RWPE2 (cell line): ENCODE data around the gene LIPC.

Experiments
- ATAC-seq: fragments of 200-7000 bp; cut with Tn5 transposase; 3 replicates; pipeline ENCODE4 v1.9.1; 2021; ENCODE audit warnings: low read depth
- DNase-seq: peaks from one replicate; pipeline ENCODE4 v3.0.0-alpha.2; 2020; ENCODE audit warnings: low spot score
- H3K27ac ChIP-seq: fragments of 450-650 bp; 2 replicates; pipeline ENCODE4 v1.5.1; 2017; ENCODE audit warnings: mild to moderate bottlenecking; ENCODE audit not compliant: poor library complexity, severe bottlenecking
- H3K27me3 ChIP-seq: fragments of 250-450 bp; sonication (Bioruptor Pico); 2 replicates; pipeline ENCODE4 v1.5.1; 2021; ENCODE audit warnings: mild to moderate bottlenecking, moderate library complexity; ENCODE audit not compliant: insufficient read depth, poor library complexity, severe bottlenecking
- H3K36me3 ChIP-seq: fragments of 250-450 bp; sonication (Bioruptor Pico); 2 replicates; pipeline ENCODE4 v1.5.1; 2020; ENCODE audit warnings: low read depth, mild to moderate bottlenecking, moderate library complexity
- H3K4me1 ChIP-seq: fragments of 250-450 bp; sonication (Bioruptor Pico); 2 replicates; pipeline ENCODE4 v1.5.1; 2021; ENCODE audit warnings: mild to moderate bottlenecking, moderate library complexity; ENCODE audit not compliant: insufficient read depth, poor library complexity, severe bottlenecking
- H3K4me3 ChIP-seq: fragments of 250-450 bp; sonication (Bioruptor Pico); 2 replicates; pipeline ENCODE4 v1.5.1; 2021; ENCODE audit warnings: mild to moderate bottlenecking, moderate library complexity; ENCODE audit not compliant: severe bottlenecking
- H3K9me3 ChIP-seq: fragments of 250-450 bp; sonication (Bioruptor Pico); 2 replicates; pipeline ENCODE4 v1.5.1; 2021; ENCODE audit warnings: mild to moderate bottlenecking, moderate library complexity; ENCODE audit not compliant: severe bottlenecking
- TF ChIP-seq, protein P1 (sequence below): fragments of 450-650 bp; IDR thresholded peaks from one replicate; pipeline ENCODE4 v1.5.1; 2017; ENCODE audit warnings: mild to moderate bottlenecking, moderate library complexity; ENCODE audit not compliant: poor library complexity, severe bottlenecking

LIPC gene

DNA sequence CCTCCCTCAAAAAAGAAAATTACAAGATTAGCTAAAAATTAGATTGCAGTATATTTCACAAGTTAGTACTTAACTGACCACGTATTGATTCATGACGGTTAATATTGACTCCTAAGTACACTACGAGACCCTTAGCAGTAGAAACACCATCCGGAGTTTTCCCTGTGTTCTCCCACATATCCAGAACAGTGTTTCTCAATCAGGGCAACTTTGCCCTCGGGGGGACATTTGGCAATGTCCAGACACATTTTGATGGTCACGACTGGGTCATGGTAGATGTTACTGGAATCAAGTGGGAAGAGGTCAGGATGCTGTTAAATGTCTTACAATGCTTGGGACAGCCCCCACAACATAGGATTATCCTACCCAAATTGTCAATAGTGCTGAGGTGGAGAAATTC, 40.7 kb upstream of the LIPC start:
- H3K4me3 ChIP-seq: no peak overlapping the region
- DNase-seq (no peak), ATAC-seq (no peak)
- H3K27ac ChIP-seq: no peak overlapping the region
- no peaks in the 10 kb centered on the region for H3K36me3 ChIP-seq
- TF ChIP-seq, protein P1, sequence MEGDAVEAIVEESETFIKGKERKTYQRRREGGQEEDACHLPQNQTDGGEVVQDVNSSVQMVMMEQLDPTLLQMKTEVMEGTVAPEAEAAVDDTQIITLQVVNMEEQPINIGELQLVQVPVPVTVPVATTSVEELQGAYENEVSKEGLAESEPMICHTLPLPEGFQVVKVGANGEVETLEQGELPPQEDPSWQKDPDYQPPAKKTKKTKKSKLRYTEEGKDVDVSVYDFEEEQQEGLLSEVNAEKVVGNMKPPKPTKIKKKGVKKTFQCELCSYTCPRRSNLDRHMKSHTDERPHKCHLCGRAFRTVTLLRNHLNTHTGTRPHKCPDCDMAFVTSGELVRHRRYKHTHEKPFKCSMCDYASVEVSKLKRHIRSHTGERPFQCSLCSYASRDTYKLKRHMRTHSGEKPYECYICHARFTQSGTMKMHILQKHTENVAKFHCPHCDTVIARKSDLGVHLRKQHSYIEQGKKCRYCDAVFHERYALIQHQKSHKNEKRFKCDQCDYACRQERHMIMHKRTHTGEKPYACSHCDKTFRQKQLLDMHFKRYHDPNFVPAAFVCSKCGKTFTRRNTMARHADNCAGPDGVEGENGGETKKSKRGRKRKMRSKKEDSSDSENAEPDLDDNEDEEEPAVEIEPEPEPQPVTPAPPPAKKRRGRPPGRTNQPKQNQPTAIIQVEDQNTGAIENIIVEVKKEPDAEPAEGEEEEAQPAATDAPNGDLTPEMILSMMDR: no peak
- peaks cover 11% of the 10 kb centered on the region for H3K4me1 ChIP-seq
- no peaks in the 10 kb centered on the region for H3K27me3 ChIP-seq
- H3K9me3 ChIP-seq: no peaks in the 10 kb centered on the region

DNA sequence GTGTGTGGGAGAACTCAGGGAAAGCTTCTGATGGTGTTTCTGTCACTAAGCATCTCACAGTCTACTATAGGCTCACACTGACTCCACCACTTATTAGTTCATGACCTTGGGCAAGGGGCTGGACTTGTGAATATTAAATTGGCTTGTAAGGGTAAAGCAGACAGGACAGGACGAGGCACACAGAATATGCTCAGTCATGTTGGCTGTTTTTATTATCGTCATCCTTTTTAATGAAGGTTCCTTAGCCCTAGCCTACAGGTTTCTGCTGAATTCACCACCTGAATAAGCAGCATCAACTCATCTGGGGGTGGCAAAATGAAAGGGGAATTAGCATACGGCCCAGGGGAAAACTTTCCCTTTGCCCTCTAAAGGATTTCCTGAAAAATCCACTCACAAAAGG, 39.6 kb upstream of the LIPC start:
- Histone ChIP-seq H3K27me3 (no peaks in the 10 kb centered on the region), H3K4me1 (peaks cover 17% of the 10 kb centered on the region), H3K27ac (no peak overlapping the region), H3K9me3 (no peaks in the 10 kb centered on the region), H3K36me3 (no peaks in the 10 kb centered on the region), H3K4me3 (no peak overlapping the region)
- DNase-seq (no peak), ATAC-seq (no peak)
- TF ChIP-seq, protein P1: no peak

GRCh38 chr15:58392611-58393161, 39.1 kb upstream of the LIPC start:
- Histone ChIP-seq H3K36me3 (no peaks in the 10 kb centered on the region), H3K4me3 (no peak overlapping the region), H3K9me3 (no peaks in the 10 kb centered on the region), H3K27me3 (no peaks in the 10 kb centered on the region), H3K4me1 (peaks cover 17% of the 10 kb centered on the region), H3K27ac (no peak overlapping the region)
- TF ChIP-seq, protein P1: no peak
- ATAC-seq (no peak), DNase-seq (no peak)

DNA sequence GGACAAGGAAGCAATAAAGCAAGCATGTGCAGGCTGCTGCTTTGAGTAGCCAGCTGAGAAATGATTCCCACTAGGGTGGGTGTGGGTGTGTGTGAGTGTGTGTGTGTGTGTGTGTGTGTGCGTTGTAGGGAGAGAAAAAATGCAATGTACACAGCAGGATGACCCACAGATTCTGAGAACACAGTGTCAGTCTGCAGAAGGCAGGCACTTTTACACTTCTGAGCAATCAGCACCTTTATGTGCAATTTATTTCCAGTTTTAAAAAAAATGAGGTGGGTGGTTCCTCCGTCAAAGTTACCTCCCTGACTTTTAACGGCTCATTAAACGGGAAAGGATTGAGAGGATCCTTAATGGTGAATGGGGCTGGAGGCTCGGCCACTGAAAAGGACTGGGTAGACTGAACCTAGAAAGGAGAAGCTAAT, 38.5 kb upstream of the LIPC start:
- DNase-seq (no peak), ATAC-seq (no peak)
- Histone ChIP-seq H3K36me3 (no peaks in the 10 kb centered on the region), H3K4me1 (peaks cover 17% of the 10 kb centered on the region), H3K27me3 (no peaks in the 10 kb centered on the region), H3K9me3 (no peaks in the 10 kb centered on the region), H3K27ac (no peak overlapping the region), H3K4me3 (no peak overlapping the region)
- TF ChIP-seq, protein P1: no peak

DNA sequence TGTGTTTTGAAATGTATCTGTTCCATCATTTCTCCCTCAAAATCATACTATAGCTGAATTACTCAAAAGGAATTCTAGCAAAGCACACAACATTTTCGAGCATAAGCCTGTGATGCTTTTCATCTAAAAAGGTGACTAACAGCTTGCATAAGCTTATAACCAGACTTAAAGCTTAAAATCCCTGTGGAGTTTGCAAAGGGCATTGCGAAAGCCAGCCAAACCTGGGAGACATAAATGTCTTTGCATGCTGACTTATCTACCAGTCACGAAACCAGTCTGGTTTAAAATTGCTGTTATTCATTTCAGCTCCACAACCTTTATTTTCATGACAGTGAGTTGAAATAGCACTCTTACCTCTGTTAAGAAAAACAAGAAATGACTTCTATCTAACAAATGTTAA, 35.6 kb upstream of the LIPC start:
- Histone ChIP-seq H3K4me3 (no peak overlapping the region), H3K36me3 (no peaks in the 10 kb centered on the region), H3K4me1 (peaks cover 17% of the 10 kb centered on the region), H3K9me3 (no peaks in the 10 kb centered on the region), H3K27me3 (no peaks in the 10 kb centered on the region), H3K27ac (peak overlapping the region; percentile 84)
- ATAC-seq: peak; percentile 95
- peak; percentile 87 for DNase-seq
- TF ChIP-seq, protein P1: no peak
